Gastrocnemius medialis (tissue), 4 donors: ENCODE results near the gene ZNF23. TPM values are rescaled to one million over a fixed set of nuclear protein-coding genes. Genes with fewer than 3 reads are reported as not detected.

ENCODE experiments used
- ATAC-seq, 2 donors: fragments of 150-250 bp; one replicate each; pipeline ENCODE4 v1.9.1; 2016
- DNase-seq, 2 donors: peaks; one replicate each; pipeline ENCODE4 v3.0.0-alpha.2; 2019
- H3K27ac ChIP-seq, 4 donors: fragments of 200-600 bp; sonication (generic); 1 replicate in 1 of 4; 2 replicates in 3 of 4; pipeline ENCODE4 v1.5.1; 2016 to 2018; ENCODE audit warnings: mild to moderate bottlenecking in 2 of 4, moderate library complexity in 1 of 4
- H3K27me3 ChIP-seq, 3 donors: fragments of 200-600 bp; sonication (generic) in 2 of 3; 1 replicate in 1 of 3; 2 replicates in 2 of 3; pipeline versions ENCODE4 v1.5.1 to v1.6.0; 2016 to 2019; ENCODE audit warnings: mild to moderate bottlenecking in 1 of 3, moderate library complexity in 1 of 3
- H3K36me3 ChIP-seq, 2 donors: fragments of 200-600 bp; sonication (generic) in 1 of 2; one replicate each; pipeline ENCODE4 v1.5.1; 2017 to 2018
- H3K4me1 ChIP-seq, 2 donors: fragments of 200-600 bp; sonication (generic) in 1 of 2; one replicate each; pipeline ENCODE4 v1.5.1; 2016 to 2017; ENCODE audit warnings: mild to moderate bottlenecking in 2 of 2
- H3K4me3 ChIP-seq, 4 donors: fragments of 200-600 bp; sonication (generic) in 3 of 4; 1 replicate in 1 of 4; 2 replicates in 3 of 4; pipeline ENCODE4 v1.5.1; 2016 to 2019; ENCODE audit warnings: mild to moderate bottlenecking in 2 of 4
- H3K9me3 ChIP-seq, 3 donors: fragments of 200-600 bp; sonication (generic) in 2 of 3; 1 replicate in 1 of 3; 2 replicates in 2 of 3; pipeline ENCODE4 v1.5.1; 2016 to 2019
- CTCF ChIP-seq, 5 experiments: fragments of 450-650 bp in 3 of 5; fragments of 200-600 bp in 2 of 5; sonication (generic) in 2 of 5; IDR thresholded peaks in 4 of 5; conservative IDR thresholded peaks in 1 of 5; 1 replicate in 4 of 5; 2 replicates in 1 of 5; pipeline ENCODE4 v1.5.1; 2016 to 2019; ENCODE audit warnings: antibody characterized with exemption in 5 of 5, mild to moderate bottlenecking in 3 of 5, moderate library complexity in 3 of 5
- POLR2A ChIP-seq, 2 donors: fragments of 450-650 bp; IDR thresholded peaks; one replicate each; pipeline ENCODE4 v1.6.1; 2017; ENCODE audit warnings: antibody characterized with exemption in 2 of 2, mild to moderate bottlenecking in 2 of 2, moderate library complexity in 2 of 2
- in situ Hi-C, 4 donors: fragments of 200-750 bp; cut with MboI; loops; one replicate each; pipeline versions ENCODE4 v1.15.0 to v1.8.0; 2017; ENCODE audit warnings: low sequenced_read_pairs in 4 of 4
- intact Hi-C: fragments of 100-400 bp; cut with DNase I; formaldehyde crosslinking; loops from one replicate; pipeline ENCODE4 v1.15.1; 2023; ENCODE audit warnings: low total_unique reads
- total RNA-seq, 4 donors: library from RNA; depleted of rRNA; stranded (reverse); fragments of >200 nt; gene quantifications; one replicate each; pipeline versions ENCODE4 v1.1.0 to v1.2.3, GENCODE V29; 2016

ZNF23 gene
- total RNA-seq, 4 donors from 2014 or later = 3.6 to 5.6 (median 4.7) TPM

- H3K27me3 ChIP-seq = peaks cover 0 to 8% (median 4%) of the 10 kb centered on the region in 3 donors
- in situ Hi-C loops = no loop called here
- H3K36me3 ChIP-seq = no peaks in the 10 kb centered on the region
- no peaks in the 10 kb centered on the region for H3K9me3 ChIP-seq
- H3K27ac ChIP-seq = no peak overlapping the region
- intact Hi-C loops = no loop called here
- no peak for DNase-seq
- ATAC-seq = no peak
- H3K4me3 ChIP-seq = no peak overlapping the region
- H3K4me1 ChIP-seq = no peaks in the 10 kb centered on the region
- TF ChIP-seq POLR2A (IDR thresholded peaks at IDR 0.05) = no peak
- no peak for TF ChIP-seq CTCF (IDR thresholded peaks at IDR 0.05 in 4 of 5, conservative IDR thresholded peaks at IDR 0.05 in 1 of 5)
These were observed 30.9 kb downstream of the ZNF23 start for GRCh38 chr16:71431176-71431575.

- Histone ChIP-seq H3K27me3 (peaks cover 4 to 12% (median 4%) of the 10 kb centered on the region in 3 donors), H3K4me1 (no peaks in the 10 kb centered on the region), H3K36me3 (no peaks in the 10 kb centered on the region), H3K27ac (no peak overlapping the region), H3K9me3 (no peaks in the 10 kb centered on the region), H3K4me3 (no peak overlapping the region)
- intact Hi-C loops (no loop called here), in situ Hi-C loops (no loop called here)
- TF ChIP-seq CTCF (IDR thresholded peaks at IDR 0.05 in 4 of 5, conservative IDR thresholded peaks at IDR 0.05 in 1 of 5) = no peak
- no peak for TF ChIP-seq POLR2A (IDR thresholded peaks at IDR 0.05)
- no peak for DNase-seq
- no peak for ATAC-seq
These were observed 31.3 kb downstream of the ZNF23 start for GRCh38 chr16:71430744-71431143.

GRCh38 chr16:71429581-71429980, 32.5 kb downstream of the ZNF23 start:
- intact Hi-C loops (no loop called here), in situ Hi-C loops (no loop called here)
- Histone ChIP-seq H3K27me3 (peaks cover 4 to 15% (median 7%) of the 10 kb centered on the region in 3 donors), H3K4me3 (no peak overlapping the region), H3K4me1 (no peaks in the 10 kb centered on the region), H3K9me3 (no peaks in the 10 kb centered on the region), H3K36me3 (no peaks in the 10 kb centered on the region), H3K27ac (no peak overlapping the region)
- TF ChIP-seq POLR2A (IDR thresholded peaks at IDR 0.05) = no peak
- DNase-seq (no peak), ATAC-seq (no peak)

GRCh38 chr16:71428883-71429282, 33.2 kb downstream of the ZNF23 start:
- no peak for DNase-seq
- intact Hi-C loops = no loop called here
- TF ChIP-seq POLR2A (IDR thresholded peaks at IDR 0.05) (no peak), CTCF (IDR thresholded peaks at IDR 0.05 in 4 of 5, conservative IDR thresholded peaks at IDR 0.05 in 1 of 5) (no peak)
- H3K4me3 ChIP-seq = no peak overlapping the region
- H3K9me3 ChIP-seq = no peaks in the 10 kb centered on the region
- in situ Hi-C loops = no loop called here
- no peak overlapping the region for H3K27ac ChIP-seq
- H3K4me1 ChIP-seq = no peaks in the 10 kb centered on the region
- no peak for ATAC-seq
- H3K27me3 ChIP-seq = peaks cover 7 to 15% (median 8%) of the 10 kb centered on the region in 3 donors
- no peaks in the 10 kb centered on the region for H3K36me3 ChIP-seq

- intact Hi-C loops (no loop called here), in situ Hi-C loops (no loop called here)
- no peak for TF ChIP-seq POLR2A (IDR thresholded peaks at IDR 0.05)
- no peak for TF ChIP-seq CTCF (IDR thresholded peaks at IDR 0.05 in 4 of 5, conservative IDR thresholded peaks at IDR 0.05 in 1 of 5)
- no peaks in the 10 kb centered on the region for H3K9me3 ChIP-seq
- no peak for ATAC-seq
- no peaks in the 10 kb centered on the region for H3K36me3 ChIP-seq
- H3K4me1 ChIP-seq = no peaks in the 10 kb centered on the region
- H3K27me3 ChIP-seq = peaks cover 7 to 15% (median 8%) of the 10 kb centered on the region in 3 donors
- H3K27ac ChIP-seq = no peak overlapping the region
- DNase-seq = no peak
- no peak overlapping the region for H3K4me3 ChIP-seq
These were observed 33.7 kb downstream of the ZNF23 start for GRCh38 chr16:71428385-71428784.
